CD4-positive, alpha-beta T cell treated with Interferon gamma for 1 hour (primary cell): ENCODE data around the gene KIAA1191.

Experiments used
- DNase-seq: peaks from one replicate; pipeline ENCODE4 v3.0.0-alpha.2; 2020

KIAA1191 gene

DNA sequence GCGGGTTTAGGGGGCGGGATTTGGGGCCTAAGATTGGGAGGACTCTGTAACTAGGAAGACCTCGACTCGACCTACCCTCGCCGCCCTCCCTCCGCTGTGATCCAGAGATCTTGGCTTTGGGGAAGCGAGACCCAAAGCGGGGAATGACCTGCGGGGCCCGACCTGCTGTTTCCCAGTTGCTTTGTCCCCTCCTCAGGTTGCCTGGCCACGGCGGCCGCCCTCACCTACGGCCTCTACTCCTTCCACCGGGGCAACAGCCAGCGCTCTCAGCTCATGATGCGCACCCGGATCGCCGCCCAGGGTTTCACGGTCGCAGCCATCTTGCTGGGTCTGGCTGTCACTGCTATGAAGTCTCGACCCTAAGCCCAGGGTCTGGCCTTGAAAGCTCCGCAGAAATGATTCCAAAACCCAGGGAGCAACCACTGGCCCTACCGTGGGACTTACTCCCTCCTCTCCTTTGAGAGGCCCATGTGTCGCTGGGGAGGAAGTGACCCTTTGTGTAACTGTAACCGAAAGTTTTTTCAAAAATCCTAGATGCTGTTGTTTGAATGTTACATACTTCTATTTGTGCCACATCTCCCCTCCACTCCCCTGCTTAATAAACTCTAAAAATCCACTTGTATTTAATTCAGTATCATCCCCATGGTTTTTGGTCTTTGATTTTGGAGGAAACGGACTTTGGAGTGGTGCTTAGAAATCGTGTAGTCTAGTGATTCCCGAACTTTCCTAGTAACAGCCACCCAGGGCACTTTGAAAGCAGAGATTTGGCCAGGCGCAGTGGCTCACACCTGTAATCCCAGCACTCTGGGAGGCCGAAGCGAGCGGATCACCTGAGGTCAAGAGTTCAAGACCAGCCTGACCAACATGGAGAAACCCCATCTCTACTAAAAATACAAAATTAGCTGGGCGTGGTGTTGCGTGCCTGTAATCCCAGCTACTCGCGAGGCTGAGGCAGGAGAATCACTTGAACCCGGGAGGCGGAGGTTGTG lies 27.9 kb upstream of the KIAA1191 start:
- DNase-seq = no peak

DNA sequence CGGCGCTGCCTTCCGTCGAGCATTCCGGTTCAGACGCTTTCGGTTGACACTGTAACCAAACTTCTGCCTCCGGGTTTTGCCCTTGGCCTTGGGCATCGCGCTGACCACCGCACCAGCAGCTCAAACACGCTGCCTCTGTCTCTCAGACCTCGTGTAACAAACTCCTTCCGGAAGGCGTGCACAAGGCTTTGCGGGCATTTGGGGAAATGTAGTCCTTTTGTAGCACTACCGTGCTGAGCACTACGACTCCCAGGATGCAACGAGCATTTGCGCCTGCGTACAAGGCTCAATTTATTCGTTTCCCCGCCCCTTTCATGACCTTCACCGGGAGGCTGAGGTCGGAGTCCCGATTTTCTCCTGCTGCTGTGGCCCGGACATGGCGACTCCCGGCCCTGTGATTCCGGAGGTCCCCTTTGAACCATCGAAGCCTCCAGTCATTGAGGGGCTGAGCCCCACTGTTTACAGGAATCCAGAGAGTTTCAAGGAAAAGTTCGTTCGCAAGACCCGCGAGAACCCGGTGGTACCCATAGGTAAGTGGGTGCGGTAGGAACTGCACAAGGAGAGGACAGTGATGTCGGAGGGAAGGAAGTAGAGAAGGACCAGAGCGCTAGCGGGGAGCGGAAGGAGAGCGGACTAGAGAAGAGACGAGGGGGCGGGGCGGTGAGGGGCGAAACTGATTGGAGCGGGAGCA lies 27.0 kb upstream of the KIAA1191 start, which contains the start of the genes HIGD2A and NOP16:
Gene HIGD2A, plus strand, starts transcription at position 308 of the 691 bp plus-strand sequence. Its CDS starts 69 bp downstream, at position 377.
Gene NOP16, minus strand, starts transcription at position 155 of the 691 bp plus-strand sequence. Its CDS starts 59 bp downstream, at position 96.
- DNase-seq = peak; percentile 98

DNA sequence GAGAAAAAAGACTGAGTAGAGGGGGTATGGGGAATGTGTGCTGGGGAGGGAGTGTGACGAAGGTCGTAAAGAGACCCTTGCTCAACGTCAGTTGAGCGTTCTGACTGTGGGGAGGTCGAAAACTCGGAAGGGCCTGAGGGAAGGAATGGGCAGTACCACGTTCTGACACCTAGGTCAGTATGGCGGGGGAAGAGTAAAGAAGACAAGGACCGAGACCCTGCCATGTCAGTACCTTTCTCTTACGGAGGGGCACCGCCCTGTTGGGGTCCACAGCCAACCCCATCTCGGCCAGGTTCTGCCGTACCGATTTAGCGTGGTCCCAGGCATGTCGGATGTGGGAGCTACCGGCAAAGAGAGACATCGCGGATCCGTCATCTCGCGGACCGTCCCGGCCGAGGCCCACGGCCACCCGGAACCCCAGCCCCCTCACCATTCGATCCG lies 26.5 kb upstream of the KIAA1191 start:
- DNase-seq = no peak

DNA sequence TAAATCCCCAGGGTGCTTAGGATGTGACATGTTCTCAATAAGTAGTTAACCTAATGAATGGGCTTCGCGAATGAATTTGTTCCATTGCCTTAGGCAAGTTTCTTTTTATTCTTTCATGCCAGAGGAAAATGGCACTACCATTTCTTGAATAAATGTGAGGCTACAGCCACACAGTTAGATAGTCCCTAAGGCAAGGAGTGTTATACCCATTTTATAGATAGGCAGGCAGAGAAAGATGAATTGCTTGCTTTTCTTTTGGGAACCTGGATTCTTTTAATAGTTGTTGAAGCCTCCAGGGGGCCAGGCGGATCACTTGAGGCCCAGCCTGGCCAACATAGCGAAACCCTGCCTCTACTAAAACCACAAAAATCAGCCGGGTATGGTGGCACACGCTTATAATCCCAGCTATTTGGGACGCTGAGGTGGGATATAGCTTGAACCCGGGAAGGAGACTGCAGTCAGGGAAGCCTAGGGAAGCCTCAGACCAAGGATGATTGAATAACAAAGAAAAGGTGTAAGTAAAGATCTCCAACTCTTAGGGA lies 25.9 kb upstream of the KIAA1191 start:
- no peak for DNase-seq

DNA sequence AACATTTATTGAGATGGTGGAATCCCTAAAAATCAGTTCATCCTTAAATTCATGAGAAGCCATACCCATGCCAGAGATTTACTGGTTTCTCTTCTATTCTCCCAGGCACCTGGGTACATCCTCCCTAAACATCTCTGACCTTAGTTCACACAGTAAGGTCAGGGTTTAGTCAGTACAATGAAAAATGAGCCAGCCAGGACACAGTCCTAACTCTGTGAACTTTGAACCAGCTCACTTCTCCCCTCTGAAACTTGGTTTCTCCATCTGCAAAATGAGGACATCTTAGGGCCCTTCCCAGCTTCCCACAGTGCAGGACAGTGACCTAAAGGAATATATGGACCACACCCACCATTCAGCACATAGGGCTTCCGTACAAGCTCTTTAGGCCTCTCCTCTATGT lies 24.9 kb upstream of the KIAA1191 start:
- no peak for DNase-seq

DNA sequence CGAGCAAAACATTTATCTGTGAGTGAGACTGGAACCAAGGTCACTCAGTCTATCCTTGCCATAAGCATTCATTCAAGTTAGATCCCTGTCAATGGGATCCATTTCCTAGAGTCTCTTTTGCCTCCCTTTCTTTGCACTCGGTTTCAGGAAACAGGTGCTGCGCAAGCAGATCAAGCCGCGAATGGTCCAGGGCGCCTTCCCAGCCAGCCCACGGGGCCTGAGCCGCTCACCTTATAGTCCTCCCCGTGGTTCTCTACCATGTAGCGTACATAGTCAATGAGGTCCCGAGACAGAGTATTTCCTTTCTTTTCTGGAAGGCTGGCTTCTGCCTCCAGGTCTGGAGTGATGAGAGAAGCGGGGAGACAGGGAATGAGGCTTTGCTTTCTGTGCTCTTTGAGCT lies 23.4 kb upstream of the KIAA1191 start:
- no peak for DNase-seq

DNA sequence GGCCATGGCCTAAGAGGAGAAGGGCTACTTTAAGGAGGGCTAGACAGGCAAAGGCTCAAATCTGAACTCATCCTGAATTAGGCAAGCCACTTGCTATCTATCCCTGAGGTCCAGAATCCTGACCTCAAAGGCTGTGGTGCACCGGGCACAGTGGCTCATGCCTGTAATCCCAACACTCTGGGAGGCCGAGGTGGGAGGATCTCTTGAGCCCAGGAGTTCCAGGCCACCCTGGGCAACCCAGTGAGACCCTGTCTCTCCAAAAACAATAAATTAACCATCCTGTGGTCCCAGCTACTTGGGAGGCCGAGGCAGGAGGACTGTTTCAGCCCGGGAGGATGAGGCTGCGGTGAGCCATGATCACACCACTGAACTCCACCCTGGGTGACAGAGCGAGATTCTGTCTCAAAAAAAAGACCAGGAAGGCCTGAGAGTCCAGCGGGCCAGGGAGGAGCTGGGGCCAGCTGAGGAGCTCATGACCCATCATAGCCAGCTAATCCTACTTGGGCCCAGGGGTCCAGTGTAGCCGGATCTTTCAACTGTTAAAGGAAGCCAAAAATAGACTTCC lies 22.9 kb upstream of the KIAA1191 start:
- no peak for DNase-seq

DNA sequence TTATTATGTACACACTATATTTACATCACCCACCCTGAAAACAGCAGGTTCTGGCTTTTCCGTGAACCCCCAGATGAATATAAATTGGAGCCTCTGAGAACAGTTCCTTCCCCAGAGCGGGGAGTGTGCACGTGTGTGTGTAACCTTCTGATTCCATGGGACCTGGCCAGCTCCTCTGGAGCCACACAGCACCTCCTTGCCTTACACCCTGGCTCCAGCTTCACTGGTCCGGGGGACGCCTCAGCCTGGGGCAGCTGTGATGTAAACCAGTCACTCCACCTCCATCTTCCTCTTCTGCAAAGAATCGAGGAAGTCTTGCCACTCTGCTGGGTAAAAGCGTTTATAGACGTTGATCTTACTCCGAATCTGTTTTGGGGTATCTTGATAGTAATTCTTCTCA lies 22.4 kb upstream of the KIAA1191 start:
- no peak for DNase-seq

DNA sequence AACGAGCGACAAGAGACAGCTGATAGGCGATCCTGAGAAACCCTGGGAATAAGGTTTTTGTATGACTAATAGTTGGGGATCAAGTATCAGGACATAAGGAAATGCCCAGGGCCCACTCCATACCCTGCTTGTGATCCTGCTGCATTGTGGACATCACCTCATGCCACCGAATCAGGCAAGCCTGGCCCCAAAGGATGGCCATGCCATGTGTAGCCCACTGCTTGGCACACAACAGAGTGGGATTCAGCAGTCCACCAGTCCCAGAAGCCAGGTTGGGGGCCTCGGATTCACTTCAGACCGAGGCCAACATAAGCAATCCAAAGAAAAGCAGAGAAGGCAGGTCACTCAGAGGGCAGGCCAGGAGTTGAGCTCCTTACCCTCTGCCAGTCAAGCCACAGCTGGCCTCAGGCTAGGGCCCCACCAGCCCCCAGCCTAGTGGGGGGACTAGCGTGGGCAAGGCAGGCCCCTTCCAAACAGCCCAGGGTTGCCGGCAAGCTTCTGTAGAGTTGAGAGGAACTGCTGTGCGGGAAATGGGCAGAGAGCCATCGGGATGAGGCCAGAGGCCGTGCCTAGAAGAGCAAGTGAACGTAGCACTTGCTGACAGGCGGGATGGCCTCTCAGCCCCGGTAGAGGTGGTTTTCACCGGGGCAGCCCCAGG lies 21.8 kb upstream of the KIAA1191 start:
- no peak for DNase-seq

DNA sequence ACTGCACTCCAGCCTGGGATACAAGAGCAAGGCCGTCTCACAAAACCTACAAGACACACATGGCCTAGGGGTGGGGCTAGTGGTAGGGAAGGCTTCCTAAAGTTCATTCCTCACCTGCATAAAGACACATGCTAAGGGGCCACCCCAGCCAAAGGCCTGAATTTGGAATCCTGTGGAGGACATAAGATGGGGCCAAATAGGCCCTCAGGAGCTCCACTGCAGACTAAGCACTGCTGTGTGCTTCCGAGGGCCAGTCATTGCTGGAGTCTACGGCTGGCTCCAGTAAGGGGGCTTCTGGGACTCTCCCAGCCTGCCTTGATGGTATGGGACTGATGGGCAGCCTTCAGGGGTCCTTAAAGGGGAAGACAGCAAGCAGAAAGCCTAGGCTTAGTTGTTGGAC lies 21.2 kb upstream of the KIAA1191 start:
- no peak for DNase-seq

DNA sequence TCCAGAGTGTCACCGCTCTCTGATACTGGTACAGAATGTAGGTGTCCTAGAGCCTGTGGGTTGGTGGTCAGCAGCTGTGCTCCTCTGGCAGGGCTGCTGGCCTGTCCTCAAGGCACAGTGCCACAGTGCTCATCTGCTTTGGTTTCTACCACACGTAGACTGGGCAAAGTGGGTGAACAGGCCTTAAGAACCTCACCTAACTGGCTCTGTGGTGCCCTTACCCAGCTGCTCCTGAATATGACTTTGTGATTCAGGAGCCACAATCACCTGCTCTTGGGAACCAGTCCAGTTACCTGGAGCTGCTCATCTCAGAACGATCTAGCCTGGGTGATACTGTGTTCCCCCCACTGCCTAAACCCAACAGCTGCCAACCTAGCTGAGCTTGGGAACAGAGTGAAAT lies 20.4 kb upstream of the KIAA1191 start:
- DNase-seq = no peak

DNA sequence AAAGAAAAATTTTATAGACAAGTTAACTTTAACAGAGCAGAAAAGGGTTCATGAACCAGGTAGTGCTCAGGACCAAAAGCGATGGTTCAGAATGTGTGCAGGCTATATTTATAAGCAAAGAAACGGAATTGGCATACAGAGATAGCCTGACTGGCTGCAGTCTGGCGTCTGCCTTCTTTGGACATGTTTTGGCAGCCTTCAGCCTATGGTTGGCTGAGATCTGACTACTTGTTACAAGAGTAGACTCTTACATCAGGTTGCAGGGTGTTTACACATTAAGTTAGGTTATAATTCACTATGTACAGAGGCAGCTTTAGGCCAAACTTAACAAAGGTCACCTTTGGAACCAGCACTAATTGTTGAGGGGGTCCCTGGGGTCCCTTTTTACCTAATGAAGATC lies 19.9 kb upstream of the KIAA1191 start:
- DNase-seq = no peak

DNA sequence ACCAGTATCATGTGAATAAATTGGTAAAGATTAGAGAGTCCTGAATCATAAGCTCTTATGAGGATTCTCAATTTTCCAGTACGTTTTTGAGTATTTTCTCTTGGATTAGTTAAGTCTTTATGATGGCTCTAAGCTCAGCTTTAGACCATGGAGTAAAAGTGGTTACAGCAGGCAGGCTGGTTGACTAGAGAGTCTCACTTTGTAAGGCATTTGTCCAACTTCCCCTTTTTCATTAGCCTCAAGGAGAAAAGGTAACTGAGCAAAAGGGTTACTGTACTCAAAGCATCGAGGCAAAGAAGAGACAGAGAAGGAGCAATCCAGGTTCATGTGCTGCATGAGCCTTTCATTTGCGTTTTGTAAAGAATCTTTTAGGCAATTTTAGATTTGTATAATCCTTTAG lies 18.3 kb upstream of the KIAA1191 start:
- DNase-seq = no peak

DNA sequence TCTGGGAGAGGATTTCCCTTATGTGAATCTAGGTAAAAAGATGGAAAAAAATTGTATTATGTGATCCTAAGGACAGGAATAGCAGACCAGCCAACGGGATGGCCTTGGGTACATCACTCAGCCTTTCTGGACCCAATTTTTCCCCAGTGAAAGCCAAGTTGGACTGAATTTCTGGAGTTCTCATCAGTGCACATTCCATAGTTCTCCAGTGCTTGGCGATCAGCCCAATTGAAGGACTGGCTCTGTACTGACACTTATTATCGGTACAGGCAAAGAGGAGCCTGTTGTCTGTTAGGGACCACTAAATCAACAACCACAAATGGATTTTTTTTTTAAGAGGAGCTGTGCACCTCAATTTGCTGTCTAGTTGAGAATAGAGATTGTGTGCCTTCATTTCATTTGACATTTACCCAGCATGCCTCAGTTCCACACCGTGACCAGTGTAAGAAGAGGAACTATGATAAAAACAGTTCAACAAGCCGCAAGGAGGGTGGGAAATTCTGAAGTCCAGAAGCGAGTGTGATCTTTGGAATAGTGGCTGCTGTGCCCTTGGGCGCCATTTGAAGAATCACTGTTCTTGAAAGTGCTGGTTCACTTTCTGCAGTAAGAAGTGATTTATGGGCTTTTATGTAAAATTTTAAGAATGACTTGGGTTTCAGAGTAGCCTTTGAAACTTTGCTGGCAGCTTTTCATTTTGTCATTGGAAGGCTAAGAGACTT lies 11.7 kb upstream of the KIAA1191 start:
- no peak for DNase-seq

DNA sequence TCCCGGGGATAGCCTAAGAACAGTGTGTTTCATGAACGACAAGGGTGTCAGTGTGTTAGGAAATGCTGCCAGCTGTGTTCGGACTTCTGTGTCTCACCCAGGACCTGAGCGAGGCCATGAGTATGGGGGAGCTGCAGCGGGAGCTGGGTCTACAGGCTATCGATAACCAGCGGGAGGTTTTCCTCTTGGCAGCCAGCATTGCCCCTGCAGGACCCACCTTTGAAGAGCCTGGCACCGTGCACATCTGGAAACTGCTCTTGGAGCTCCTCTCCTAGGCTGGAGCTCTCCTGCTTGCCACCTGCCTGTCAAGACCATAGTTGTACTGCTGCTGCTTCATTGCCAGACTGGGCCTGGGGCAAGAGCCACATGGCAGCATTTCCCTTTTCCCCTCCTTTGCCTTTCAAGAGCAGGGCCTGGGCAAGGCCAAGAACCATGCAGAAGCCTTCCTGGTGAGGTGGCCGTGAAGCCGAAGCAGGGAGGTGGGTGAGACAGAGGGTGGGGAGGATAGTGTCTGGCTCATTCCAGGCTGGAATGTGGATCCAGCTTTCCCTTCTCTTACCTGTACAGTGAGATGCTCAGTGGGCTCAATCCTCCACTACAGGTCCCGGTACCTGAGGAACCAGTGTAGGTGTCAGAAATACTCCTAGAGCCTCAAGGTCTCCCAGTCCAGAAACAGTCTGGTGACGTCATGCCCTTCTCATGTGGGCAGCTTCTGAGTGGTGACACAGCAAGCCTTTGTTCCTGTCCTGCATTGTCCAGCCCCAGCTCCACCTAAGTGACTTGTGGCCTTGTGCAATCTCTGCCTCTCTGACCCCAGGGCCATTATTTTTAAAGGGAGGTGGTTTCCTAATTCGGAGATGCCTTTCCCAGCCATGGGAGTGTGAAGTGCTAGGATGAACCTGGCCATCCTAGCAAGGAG lies 10.3 kb upstream of the KIAA1191 start:
- peak; percentile 22 for DNase-seq

DNA sequence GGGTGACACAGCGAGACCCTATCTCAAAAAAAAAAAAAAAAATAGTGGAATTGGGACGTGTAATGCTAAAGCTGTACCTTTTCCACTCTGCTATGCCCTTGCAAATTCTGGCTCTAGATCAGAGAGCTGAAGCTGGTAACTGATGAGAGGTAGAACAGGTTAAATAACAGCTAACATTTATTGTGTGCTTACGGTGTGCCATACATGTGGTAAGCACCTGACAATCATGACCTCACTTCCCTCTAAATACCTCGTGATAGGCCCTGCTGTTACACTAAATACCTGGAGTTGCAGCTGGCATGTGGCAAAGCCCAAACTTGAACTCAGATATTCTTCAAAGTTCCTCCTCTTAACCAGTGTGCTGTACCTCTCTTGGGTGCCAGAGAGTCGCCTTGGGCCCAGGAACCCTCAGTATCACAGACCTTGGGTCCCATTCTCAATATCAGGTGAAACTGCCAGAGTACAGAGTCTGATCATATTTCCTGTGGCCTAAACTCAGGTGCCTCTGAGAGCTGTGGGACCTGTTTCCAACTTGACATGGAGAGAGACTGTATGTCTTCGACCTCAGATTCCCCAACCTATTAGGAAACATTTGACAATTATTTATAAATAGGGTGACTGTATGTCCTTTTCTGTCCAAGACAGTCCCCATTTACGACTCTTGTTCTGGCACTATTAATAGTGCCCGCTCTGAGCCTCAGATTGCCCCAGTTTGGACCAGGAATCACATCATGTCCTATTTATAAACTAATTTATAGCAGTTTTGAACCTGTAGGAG lies 8.6 kb upstream of the KIAA1191 start:
- DNase-seq = no peak

DNA sequence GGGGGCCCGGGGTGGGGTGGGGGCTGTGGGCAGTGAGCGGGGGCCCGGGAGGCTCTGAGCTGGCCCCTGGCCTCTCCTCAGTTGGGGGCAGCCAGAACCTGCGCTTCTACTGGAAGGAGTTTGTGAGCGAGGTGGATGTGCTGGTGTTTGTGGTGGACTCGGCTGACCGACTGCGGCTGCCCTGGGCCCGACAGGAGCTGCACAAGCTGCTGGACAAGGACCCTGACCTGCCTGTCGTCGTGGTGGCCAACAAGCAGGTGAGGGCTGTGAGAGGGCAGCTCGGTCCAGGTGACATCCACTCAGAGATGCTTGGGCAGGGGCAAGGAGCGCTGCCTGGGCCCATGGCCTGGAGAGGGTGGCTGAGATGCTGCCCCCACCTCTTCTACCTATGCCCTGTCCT lies 7.2 kb upstream of the KIAA1191 start:
- no peak for DNase-seq

DNA sequence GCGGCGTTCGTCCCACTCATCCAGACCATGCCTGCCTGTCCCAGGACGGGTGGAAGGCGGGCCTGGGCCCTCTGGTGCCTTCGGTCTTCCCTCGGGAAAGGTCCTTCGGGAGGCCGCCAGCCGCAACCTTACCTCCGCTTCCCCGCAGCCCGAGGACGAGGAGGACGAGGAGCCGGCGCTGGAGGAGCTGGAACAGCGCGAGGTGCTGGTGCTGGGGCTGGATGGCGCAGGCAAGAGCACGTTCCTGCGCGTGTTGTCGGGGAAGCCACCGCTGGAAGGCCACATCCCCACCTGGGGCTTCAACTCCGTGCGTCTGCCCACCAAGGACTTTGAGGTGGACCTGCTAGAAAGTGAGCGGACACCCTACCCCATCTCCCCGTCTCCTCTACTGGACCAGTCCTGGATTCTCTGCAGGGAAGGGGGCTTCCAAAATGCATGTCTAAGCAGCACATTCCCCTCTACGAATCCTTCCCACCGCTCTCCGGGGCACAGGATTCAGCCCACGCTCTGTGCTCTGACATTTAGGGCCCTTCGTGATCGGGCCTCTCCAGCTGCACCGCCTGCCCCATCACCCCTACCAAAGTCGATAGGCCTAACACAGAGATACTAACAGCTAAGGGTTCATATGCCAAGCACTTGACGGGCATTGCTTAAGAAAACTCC lies 4.8 kb upstream of the KIAA1191 start:
- no peak for DNase-seq
